ENCODE measurements around the gene TIFAB. TPM values are rescaled to one million over a fixed set of nuclear protein-coding genes. Genes with fewer than 3 reads are reported as not detected.

TIFAB gene
- polyA plus RNA-seq, 1 donor from 2014 or later, result not detected

- peak overlapping the region; percentile 55 for H3K4me3 ChIP-seq (ENCODE audit: low read length)
- no peaks in the 10 kb centered on the region for H3K36me3 ChIP-seq (ENCODE audit: insufficient read depth, low read length)
- H3K9me2 ChIP-seq (ENCODE audit: insufficient read depth, low read length), result no peaks in the 10 kb centered on the region
- no peaks in the 10 kb centered on the region for H3K79me2 ChIP-seq (replicated peaks; ENCODE audit: insufficient read depth, low read length)
- TF ChIP-seq MXI1 (conservative IDR thresholded peaks at IDR 0.05; ENCODE audit: poor library complexity, severe bottlenecking) (no peak), TAF1 (IDR thresholded peaks at IDR 0.05; ENCODE audit: low read depth) (no peak), RAD21 (conservative IDR thresholded peaks at IDR 0.05) (no peak), SMC3 (conservative IDR thresholded peaks at IDR 0.05; ENCODE audit: poor library complexity) (no peak), POLR2AphosphoS5 (IDR thresholded peaks at IDR 0.05) (no peak), EP300 (conservative IDR thresholded peaks at IDR 0.05; ENCODE audit: poor library complexity, severe bottlenecking) (no peak), EZH2 (IDR thresholded peaks at IDR 0.05; ENCODE audit: borderline replicate concordance, insufficient read depth, low read length, poor library complexity, severe bottlenecking) (no peak), CTCF (IDR thresholded peaks at IDR 0.05; ENCODE audit: poor library complexity, severe bottlenecking) (no peak), REST (IDR thresholded peaks at IDR 0.05; ENCODE audit: borderline replicate concordance) (no peak)
- H3K27me3 ChIP-seq (ENCODE audit: insufficient read depth, low read depth, low read length), result peaks cover 61% of the 10 kb centered on the region
- no peak overlapping the region for H2AFZ ChIP-seq (ENCODE audit: low read depth, low read length)
- no peak overlapping the region for H3K4me2 ChIP-seq (ENCODE audit: low read length)
- H4K20me1 ChIP-seq (ENCODE audit: insufficient read depth), result no peaks in the 10 kb centered on the region
- no peak overlapping the region for H3K9ac ChIP-seq (ENCODE audit: low read length)
- H3K9me3 ChIP-seq (ENCODE audit: low read length), result no peaks in the 10 kb centered on the region
- H3K27ac ChIP-seq (ENCODE audit: low read length), result no peak overlapping the region
- H3F3A ChIP-seq (ENCODE audit: insufficient read depth, low read length, poor library complexity, severe bottlenecking), result no peaks in the 10 kb centered on the region
Observed at GRCh38 chr5:135467051-135467625, 15.0 kb upstream of the TIFAB start.

- Histone ChIP-seq H3F3A (ENCODE audit: insufficient read depth, low read length, poor library complexity, severe bottlenecking) (no peaks in the 10 kb centered on the region), H3K4me2 (ENCODE audit: low read length) (peak overlapping the region; percentile 59), H3K79me2 (replicated peaks; ENCODE audit: insufficient read depth, low read length) (no peaks in the 10 kb centered on the region), H4K20me1 (ENCODE audit: insufficient read depth) (no peaks in the 10 kb centered on the region), H3K4me3 (ENCODE audit: low read length) (peak overlapping the region; percentile 55), H3K9me2 (ENCODE audit: insufficient read depth, low read length) (no peaks in the 10 kb centered on the region), H3K9me3 (ENCODE audit: low read length) (no peaks in the 10 kb centered on the region), H2AFZ (ENCODE audit: low read depth, low read length) (no peak overlapping the region), H3K36me3 (ENCODE audit: insufficient read depth, low read length) (no peaks in the 10 kb centered on the region), H3K27ac (ENCODE audit: low read length) (no peak overlapping the region), H3K9ac (ENCODE audit: low read length) (no peak overlapping the region), H3K27me3 (ENCODE audit: insufficient read depth, low read depth, low read length) (peaks cover 59% of the 10 kb centered on the region)
- no peak for TF ChIP-seq MXI1 (conservative IDR thresholded peaks at IDR 0.05; ENCODE audit: poor library complexity, severe bottlenecking)
- TF ChIP-seq RAD21 (conservative IDR thresholded peaks at IDR 0.05), result peak; percentile 97
- TF ChIP-seq EZH2 (IDR thresholded peaks at IDR 0.05; ENCODE audit: borderline replicate concordance, insufficient read depth, low read length, poor library complexity, severe bottlenecking), result no peak
- TF ChIP-seq REST (IDR thresholded peaks at IDR 0.05; ENCODE audit: borderline replicate concordance), result no peak
- peak; percentile 96 for TF ChIP-seq SMC3 (conservative IDR thresholded peaks at IDR 0.05; ENCODE audit: poor library complexity)
- peak; percentile 10 for TF ChIP-seq TAF1 (IDR thresholded peaks at IDR 0.05; ENCODE audit: low read depth)
- TF ChIP-seq CTCF (IDR thresholded peaks at IDR 0.05; ENCODE audit: poor library complexity, severe bottlenecking), result peak; percentile 98
- no peak for TF ChIP-seq EP300 (conservative IDR thresholded peaks at IDR 0.05; ENCODE audit: poor library complexity, severe bottlenecking)
- TF ChIP-seq POLR2AphosphoS5 (IDR thresholded peaks at IDR 0.05), result no peak
Observed at GRCh38 chr5:135466178-135467050, 14.3 kb upstream of the TIFAB start.

Measured in neural cell (in vitro differentiated cells).